Esophagus muscularis mucosa (tissue), 4 donors: ENCODE data around the gene GHR. TPM values are rescaled to one million over a fixed set of nuclear protein-coding genes. Genes with fewer than 3 reads are reported as not detected.

Source experiments
- DNase-seq: peaks from one replicate; pipeline ENCODE4 v3.0.0-alpha.2; 2017; ENCODE audit errors: extremely low spot score
- H3K27ac ChIP-seq, 4 donors: fragments of 200-600 bp; sonication (generic); replicated peaks in 1 of 4; 1 replicate in 3 of 4; 2 replicates in 1 of 4; pipeline ENCODE4 v1.5.1; 2016 to 2019; ENCODE audit warnings: mild to moderate bottlenecking in 1 of 4
- H3K27me3 ChIP-seq, 4 donors: fragments of 200-600 bp; sonication (generic); one replicate each; pipeline versions ENCODE4 v1.5.1 to v1.6.0; 2016 to 2019
- H3K36me3 ChIP-seq, 4 donors: fragments of 200-600 bp; sonication (generic); one replicate each; pipeline ENCODE4 v1.5.1; 2016 to 2019
- H3K4me1 ChIP-seq, 4 donors: fragments of 200-600 bp; sonication (generic); one replicate each; pipeline ENCODE4 v1.5.1; 2016 to 2019
- H3K4me3 ChIP-seq, 4 donors: fragments of 200-600 bp; sonication (generic); 1 replicate in 2 of 4; 2 replicates in 2 of 4; pipeline ENCODE4 v1.5.1; 2016 to 2019; ENCODE audit warnings: mild to moderate bottlenecking in 4 of 4, moderate library complexity in 1 of 4
- H3K9me3 ChIP-seq, 4 donors: fragments of 200-600 bp; sonication (generic); 1 replicate in 3 of 4; 2 replicates in 1 of 4; pipeline ENCODE4 v1.5.1; 2016 to 2019
- CTCF ChIP-seq, 3 experiments: fragments of 200-600 bp in 2 of 3; fragments of 450-650 bp in 1 of 3; sonication (generic) in 2 of 3; IDR thresholded peaks; one replicate each; pipeline ENCODE4 v1.5.1; 2017 to 2019; ENCODE audit warnings: antibody characterized with exemption in 3 of 3, mild to moderate bottlenecking in 2 of 3, moderate library complexity in 1 of 3
- EP300 ChIP-seq: sonication (generic); formaldehyde crosslinking; IDR thresholded peaks from one replicate; pipeline ENCODE4 v1.6.1; 2017; ENCODE audit warnings: antibody characterized with exemption
- POLR2A ChIP-seq: fragments of 450-650 bp; IDR thresholded peaks from one replicate; pipeline ENCODE4 v1.6.1; 2017; ENCODE audit warnings: antibody characterized with exemption, moderate library complexity, mild to moderate bottlenecking, low read depth
- POLR2AphosphoS5 ChIP-seq, 2 donors: sonication (generic); formaldehyde crosslinking; IDR thresholded peaks; one replicate each; pipeline ENCODE4 v1.6.1; 2017; ENCODE audit warnings: antibody characterized with exemption in 2 of 2
- WGBS: methylation state at CpG from one replicate; pipeline ENCODE4 v1.1.5; 2018; 5-methylcytosine and 5-hydroxymethylcytosine counted together
- intact Hi-C: fragments of 100-400 bp; cut with DNase I; formaldehyde crosslinking; loops from one replicate; pipeline ENCODE4 v1.15.1; 2023
- total RNA-seq, 4 donors: library from RNA; depleted of rRNA; stranded (reverse); fragments of >200 nt; gene quantifications; one replicate each; pipeline versions ENCODE4 v1.1.0 to v1.2.1, GENCODE V29; 2016

The GHR gene
- total RNA-seq, 4 donors from 2014 or later: 5.3 to 9.1 (median 6.5) TPM

- Histone ChIP-seq H3K27me3 (no peaks in the 10 kb centered on the region), H3K4me3 (no peak overlapping the region), H3K36me3 (no peaks in the 10 kb centered on the region), H3K4me1 (peaks cover 0 to 7% (median 4%) of the 10 kb centered on the region in 4 donors), H3K9me3 (no peaks in the 10 kb centered on the region), H3K27ac (no peak overlapping the region)
- WGBS: 64% methylated on average over 2 of the region's 2 CpGs
- intact Hi-C loops: no loop called here
- DNase-seq: no peak
- no peak for TF ChIP-seq POLR2AphosphoS5 (IDR thresholded peaks at IDR 0.05)
- no peak for TF ChIP-seq CTCF (IDR thresholded peaks at IDR 0.05)
- TF ChIP-seq EP300: no peak
- TF ChIP-seq POLR2A: no peak
Observed at GRCh38 chr5:42399702-42400101, 23.5 kb upstream of the GHR start.

- 85% methylated on average over 3 of the region's 3 CpGs for WGBS
- no peaks in the 10 kb centered on the region for H3K9me3 ChIP-seq
- no peak overlapping the region for H3K4me3 ChIP-seq
- H3K27me3 ChIP-seq: no peaks in the 10 kb centered on the region
- DNase-seq: no peak
- peaks cover 0 to 13% (median 5%) of the 10 kb centered on the region in 4 donors for H3K4me1 ChIP-seq
- no peaks in the 10 kb centered on the region for H3K36me3 ChIP-seq
- intact Hi-C loops: no loop called here
- H3K27ac ChIP-seq: no peak overlapping the region
- TF ChIP-seq POLR2A (no peak), EP300 (no peak), POLR2AphosphoS5 (IDR thresholded peaks at IDR 0.05) (no peak), CTCF (IDR thresholded peaks at IDR 0.05) (no peak)
Observed at GRCh38 chr5:42400474-42400873, 22.8 kb upstream of the GHR start.

- Histone ChIP-seq H3K4me1 (peaks cover 0 to 13% (median 5%) of the 10 kb centered on the region in 4 donors), H3K36me3 (no peaks in the 10 kb centered on the region), H3K4me3 (no peak overlapping the region), H3K27me3 (no peaks in the 10 kb centered on the region), H3K9me3 (no peaks in the 10 kb centered on the region), H3K27ac (no peak overlapping the region)
- 94% methylated on average over 2 of the region's 2 CpGs for WGBS
- intact Hi-C loops: no loop called here
- TF ChIP-seq POLR2A (no peak), EP300 (no peak), CTCF (IDR thresholded peaks at IDR 0.05) (no peak), POLR2AphosphoS5 (IDR thresholded peaks at IDR 0.05) (no peak)
- no peak for DNase-seq
Observed at GRCh38 chr5:42403236-42403635, 20.0 kb upstream of the GHR start.

- intact Hi-C loops: no loop called here
- DNase-seq: no peak
- no peaks in the 10 kb centered on the region for H3K9me3 ChIP-seq
- no peak for TF ChIP-seq CTCF (IDR thresholded peaks at IDR 0.05)
- TF ChIP-seq EP300: no peak
- TF ChIP-seq POLR2A: no peak
- no peak for TF ChIP-seq POLR2AphosphoS5 (IDR thresholded peaks at IDR 0.05)
- no peak overlapping the region for H3K27ac ChIP-seq
- H3K4me1 ChIP-seq: peaks cover 0 to 13% (median 5%) of the 10 kb centered on the region in 4 donors
- H3K4me3 ChIP-seq: no peak overlapping the region
- no peaks in the 10 kb centered on the region for H3K36me3 ChIP-seq
- H3K27me3 ChIP-seq: no peaks in the 10 kb centered on the region
- WGBS: 31% methylated on average over 2 of the region's 2 CpGs
Observed at GRCh38 chr5:42404366-42404765, 18.9 kb upstream of the GHR start.

- Histone ChIP-seq H3K9me3 (no peaks in the 10 kb centered on the region), H3K4me3 (no peak overlapping the region), H3K36me3 (no peaks in the 10 kb centered on the region), H3K4me1 (peaks cover 6 to 11% (median 9%) of the 10 kb centered on the region in 4 donors), H3K27me3 (peaks cover 0 to 5% (median 0%) of the 10 kb centered on the region in 4 donors), H3K27ac (no peak overlapping the region)
- DNase-seq: no peak
- TF ChIP-seq CTCF (IDR thresholded peaks at IDR 0.05) (no peak), EP300 (no peak), POLR2AphosphoS5 (IDR thresholded peaks at IDR 0.05) (no peak), POLR2A (no peak)
- intact Hi-C loops: no loop called here
- WGBS: 100% methylated on average over 1 of the region's 1 CpG
Observed at GRCh38 chr5:42419294-42419693, 3.9 kb upstream of the GHR start.
